ENCODE measurements around the gene KIF26B.

- TF ChIP-seq CTCF (IDR thresholded peaks at IDR 0.05; ENCODE audit: low read depth, low read length) (no peak), EZH2phosphoT487 (IDR thresholded peaks at IDR 0.05; ENCODE audit: low read depth) (no peak)
Observed at GRCh38 chr1:245694753-245695195, 540.0 kb downstream of the KIF26B start.

Data from OCI-LY3 (cell line).